RPMI7951 (cell line): ENCODE measurements around the gene IQCN. TPM values are rescaled to one million over a fixed set of nuclear protein-coding genes. Genes with fewer than 3 reads are reported as not detected.
A peak's percentile ranks its signal among the peaks of the same experiment; 100 is the strongest.

Source experiments
- DNase-seq: peaks from one replicate; pipeline ENCODE4 v3.0.0-alpha.2; 2012; ENCODE audit warnings: low read depth
- total RNA-seq: library from RNA; depleted of rRNA; stranded (reverse); fragments of >200 nt; shearing (Covaris generic); gene quantifications from 2 replicates; pipeline ENCODE4 v1.2.3, GENCODE V29; 2014

IQCN gene
- total RNA-seq, 1 experiment from 2014 or later = 0.36 TPM

DNA sequence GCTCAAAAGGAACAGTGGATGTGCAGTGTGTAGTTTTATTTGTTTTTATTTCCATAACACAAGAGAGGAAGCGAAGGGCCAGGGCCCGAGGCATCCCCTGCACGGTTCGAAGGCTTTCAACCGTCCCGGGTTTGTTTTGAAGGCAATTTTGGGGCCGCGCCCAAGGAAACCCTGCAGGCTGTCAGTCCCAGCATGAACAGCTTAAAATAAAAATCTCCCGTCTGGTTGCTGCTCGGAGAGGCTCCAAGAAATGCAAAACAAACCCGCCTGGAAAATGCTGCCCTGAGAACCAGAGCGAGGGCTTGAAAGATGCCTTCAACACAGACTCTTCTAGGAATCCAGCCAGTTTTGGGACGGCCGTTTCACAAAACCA lies 32.6 kb upstream of the IQCN start:
- no peak for DNase-seq

DNA sequence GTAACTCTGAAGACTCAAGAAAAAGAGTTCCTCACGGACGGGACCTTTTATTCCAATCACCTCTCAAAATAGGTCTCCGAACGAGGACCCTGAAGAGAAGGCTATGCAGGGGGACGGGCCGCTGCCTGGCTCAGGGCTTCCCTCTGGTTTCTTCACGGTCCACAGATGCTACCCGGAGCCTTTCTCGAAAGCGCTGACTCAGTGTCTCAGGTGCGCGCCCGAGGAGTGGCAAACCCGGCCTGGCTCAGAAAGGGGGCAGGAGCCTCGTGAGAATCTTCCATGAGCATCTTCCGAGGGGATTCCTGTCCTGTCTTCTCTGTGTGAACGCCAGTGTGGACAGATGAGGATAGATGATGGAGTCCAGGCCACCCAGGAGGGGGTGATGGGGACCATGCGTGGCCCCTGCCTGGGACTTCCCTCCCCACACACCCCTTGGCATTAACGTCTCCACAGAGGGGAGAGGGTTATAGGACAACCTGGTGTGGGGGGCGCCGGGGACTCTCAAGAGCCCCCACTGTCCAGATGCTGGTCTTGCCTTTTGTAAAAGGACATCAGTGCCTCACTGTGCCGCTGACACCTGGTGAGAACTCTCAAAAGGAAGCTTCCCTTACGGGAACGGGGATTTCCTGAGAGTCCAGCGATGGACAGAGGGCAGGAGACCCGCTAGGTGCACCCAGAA lies 32.1 kb upstream of the IQCN start:
- DNase-seq = no peak

DNA sequence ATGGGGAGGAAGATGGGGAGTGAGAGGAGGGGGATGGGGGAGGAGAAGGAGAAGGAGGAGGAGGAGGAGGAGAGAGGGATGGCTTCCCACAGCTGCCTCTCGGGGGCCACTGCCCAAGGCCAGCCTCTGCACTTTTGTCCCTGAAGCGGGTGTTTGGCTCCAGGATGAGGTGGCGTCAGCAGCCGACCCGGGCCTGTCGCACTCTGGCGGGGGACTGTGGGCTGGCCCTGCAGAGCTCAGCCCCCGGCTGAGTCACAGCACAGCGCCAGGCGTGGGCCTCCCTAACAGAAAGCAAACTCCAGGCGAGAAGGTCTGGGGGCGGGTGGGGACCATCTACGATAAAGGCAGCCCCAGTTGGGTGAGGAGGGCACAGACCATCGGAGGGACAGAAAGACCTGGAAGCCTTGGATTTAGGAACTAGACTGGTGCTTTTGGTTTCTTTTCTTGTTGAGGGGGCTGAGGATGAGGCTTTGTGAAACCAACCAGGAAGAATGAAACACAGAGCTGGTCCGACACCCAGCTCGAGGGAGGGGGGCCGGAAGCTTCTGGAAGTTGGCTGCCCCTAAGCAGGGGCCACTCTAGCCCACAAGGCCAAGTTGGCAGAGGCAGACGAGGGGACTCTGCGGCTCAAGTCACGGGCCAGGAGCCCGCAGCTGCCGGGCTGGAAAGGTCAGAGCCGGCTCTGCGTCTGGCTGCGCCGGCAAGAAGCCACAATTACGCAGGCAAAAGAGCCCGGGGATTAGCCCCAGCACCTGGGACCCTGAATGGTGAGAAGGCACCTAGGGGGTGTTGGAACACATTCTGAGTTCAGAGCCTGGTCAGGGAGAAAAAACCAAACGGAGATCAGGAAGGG lies 30.4 kb upstream of the IQCN start:
- DNase-seq = peak; percentile 89

DNA sequence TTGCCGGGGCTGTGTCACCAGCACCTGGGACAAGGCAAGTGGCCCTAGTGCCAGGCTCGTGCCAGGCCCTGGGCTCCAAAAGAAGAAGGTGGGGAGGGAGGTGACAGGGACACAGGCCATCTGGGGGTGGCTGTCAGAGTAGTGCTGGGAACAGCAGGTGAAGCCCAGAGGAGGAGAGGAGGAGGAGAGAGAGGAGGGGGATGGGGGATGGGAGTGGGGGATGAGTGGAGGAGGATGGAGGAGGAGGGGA lies 29.9 kb upstream of the IQCN start:
- DNase-seq = no peak

- DNase-seq = no peak
Measured at GRCh38 chr19:18301718-18302111, 27.5 kb upstream of the IQCN start.

DNA sequence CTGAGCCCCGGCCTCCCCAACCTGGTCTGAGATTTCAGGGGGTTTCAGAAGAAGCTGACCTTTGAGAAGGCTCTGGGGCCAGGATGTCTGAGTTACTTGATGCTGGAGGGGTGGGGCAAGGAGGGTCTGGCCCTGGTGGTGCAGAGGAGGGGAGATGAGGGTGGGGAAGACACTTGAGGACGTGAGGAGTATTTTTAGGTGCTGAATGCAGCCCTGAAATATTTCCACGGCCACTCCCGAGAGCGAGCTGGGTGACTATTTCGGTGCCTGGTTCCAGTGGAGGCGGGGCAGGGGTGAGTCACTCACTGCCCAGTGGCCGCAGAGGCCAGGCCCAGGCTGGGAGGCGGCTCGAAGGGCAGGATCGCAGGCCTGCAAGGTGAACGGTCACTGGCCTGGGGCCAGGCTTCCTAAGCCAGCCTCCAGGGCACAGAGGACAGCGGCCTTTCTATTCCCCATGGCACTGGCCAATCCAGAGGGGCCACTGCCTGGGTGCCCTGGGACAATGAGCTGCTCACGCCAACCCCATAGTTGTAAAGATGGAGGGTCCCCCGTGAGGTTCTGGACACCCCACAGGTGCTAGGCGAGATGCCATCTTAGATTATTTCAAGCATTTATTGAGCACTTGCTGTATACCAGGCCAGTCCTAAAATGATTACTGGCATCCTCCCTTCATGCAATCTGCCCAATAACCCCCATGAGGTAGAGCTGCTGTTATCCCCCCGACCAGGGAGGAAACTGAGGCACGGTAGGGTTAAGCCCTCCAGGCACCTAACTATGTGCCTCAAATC lies 26.9 kb upstream of the IQCN start:
- DNase-seq = peak; percentile 87

DNA sequence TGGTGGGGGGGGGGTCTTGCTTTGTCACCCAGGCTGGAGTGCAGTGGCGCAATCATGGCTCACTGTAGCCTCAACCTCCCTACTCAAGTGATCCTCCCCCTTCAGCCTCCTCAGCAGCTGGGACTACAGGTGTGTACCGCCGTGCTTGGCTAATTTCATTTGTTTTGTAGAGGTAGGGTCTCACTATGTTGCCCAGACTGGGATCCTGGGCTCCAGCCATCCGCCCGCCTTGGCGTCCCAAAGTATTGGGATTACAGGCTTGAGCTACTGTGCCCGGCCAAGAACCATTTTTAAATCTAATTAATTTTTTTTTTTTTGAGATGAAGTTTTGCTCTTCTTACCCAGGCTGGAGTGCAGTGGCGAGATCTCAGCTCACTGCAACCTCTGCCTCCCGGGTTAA lies 25.4 kb upstream of the IQCN start:
- DNase-seq = no peak

- peak; percentile 15 for DNase-seq
Measured at GRCh38 chr19:18298601-18299000, 24.3 kb upstream of the IQCN start.

- peak; percentile 16 for DNase-seq
Measured at GRCh38 chr19:18297308-18297707, 23.1 kb upstream of the IQCN start.

DNA sequence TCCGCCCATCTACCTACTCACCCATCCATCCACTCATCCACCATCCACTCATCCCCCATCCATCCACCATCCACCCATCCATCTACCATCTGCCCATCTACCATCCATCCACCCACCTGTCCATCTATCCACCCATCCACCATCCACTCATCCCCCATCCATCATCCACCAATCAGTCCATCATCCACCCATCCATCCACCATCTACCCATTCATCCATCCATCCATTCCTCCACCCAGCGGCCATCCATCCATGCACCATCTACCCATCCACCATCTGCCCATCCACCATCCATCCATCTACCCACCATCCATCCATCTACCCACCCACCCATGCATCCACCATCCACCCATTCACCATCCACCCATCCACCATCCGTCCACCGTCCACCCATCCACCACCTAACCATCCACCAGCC lies 20.8 kb upstream of the IQCN start:
- no peak for DNase-seq

GRCh38 chr19:18294467-18294864 lies 20.2 kb upstream of the IQCN start:
- DNase-seq = no peak

DNA sequence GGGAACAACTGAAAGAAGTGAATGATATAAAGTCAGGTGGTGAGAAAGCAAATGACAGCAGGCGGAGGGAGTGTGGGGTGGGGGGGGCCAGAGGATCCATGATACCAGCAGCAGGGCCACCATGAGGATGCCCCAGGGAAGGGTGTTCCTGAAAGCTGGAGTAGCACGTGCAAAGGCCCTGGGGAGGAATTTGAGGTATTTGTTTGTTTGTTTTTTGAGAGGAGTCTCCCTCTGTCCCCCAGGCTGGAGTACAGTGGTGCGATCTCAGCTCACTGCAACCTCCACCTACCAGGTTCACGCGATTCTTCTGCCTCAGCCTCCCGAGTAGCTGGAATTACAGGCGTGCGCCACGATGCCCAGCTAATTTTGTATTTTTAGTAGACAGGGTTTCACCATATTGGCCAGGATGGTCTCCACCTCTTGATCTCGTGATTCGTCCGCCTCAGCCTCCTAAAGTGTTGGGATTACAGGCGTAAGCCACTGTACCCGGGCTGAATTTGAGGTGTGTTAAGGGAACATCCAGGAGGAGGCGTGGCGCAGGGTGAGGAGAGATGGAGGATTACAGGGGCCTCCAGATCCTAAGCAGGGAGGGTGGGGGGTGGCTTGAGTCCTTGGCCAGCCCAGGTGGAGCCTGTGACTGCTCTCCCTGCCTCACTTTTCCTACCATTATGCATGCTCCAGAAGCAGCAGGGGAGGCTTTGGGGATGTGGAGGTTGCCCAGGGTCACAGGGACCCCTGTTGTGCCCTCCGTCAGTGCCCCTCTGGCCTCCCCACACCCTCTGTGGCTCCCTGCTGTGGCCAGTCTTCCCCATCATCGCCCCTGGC lies 19.6 kb upstream of the IQCN start:
- no peak for DNase-seq

- peak; percentile 77 for DNase-seq
Measured at GRCh38 chr19:18292810-18293641, 18.8 kb upstream of the IQCN start.

DNA sequence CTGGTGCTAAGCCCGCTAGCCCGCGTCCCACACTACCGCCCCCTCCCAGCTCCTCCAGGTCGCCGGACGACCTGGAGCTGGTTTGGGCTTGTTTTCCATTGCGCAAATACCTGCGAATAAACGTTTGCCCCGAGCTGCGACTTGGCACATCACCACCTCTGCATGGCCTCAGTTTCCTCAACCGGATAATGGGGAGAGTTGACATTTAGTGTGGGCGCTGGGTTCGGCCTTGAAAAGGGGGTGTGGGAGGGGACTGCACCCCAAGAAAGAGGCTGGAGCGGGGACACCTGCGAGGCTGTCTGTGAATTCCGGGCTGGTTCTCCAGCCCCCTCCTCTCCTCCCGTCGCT lies 18.2 kb upstream of the IQCN start:
- DNase-seq = no peak

- DNase-seq = peak; percentile 79
Measured at GRCh38 chr19:18291590-18292461, 17.6 kb upstream of the IQCN start.

DNA sequence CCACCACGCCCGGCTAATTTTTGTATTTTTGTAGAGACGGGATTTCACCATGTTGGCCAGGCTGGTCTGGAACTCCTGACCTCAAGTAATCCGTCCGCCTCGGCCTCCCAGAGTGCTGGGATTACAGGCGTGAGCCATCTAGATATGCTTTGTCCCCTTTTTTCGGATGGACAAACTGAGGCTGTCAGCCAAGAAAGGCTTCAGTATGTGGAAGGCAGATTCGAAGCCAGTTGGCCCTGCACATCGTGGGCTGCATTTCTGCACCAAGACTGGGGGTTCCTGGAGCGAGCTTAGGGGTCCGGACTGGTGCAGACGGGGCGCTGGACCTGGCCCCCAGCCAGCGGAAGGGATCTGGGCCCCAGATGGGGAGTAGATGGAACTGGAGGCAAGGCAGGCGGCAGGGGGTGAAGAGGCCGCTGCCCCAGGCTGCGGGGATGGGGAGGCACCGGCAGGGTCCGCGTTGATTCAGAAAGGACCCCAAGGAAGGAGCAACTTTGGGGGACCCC lies 16.8 kb upstream of the IQCN start:
- no peak for DNase-seq

- peak; percentile 36 for DNase-seq
Measured at GRCh38 chr19:18290302-18291018, 16.2 kb upstream of the IQCN start.

- no peak for DNase-seq
Measured at GRCh38 chr19:18289471-18290301, 15.4 kb upstream of the IQCN start.
